Endothelial cell of umbilical vein (primary cell): ENCODE data around the gene CD164L2. TPM values are rescaled to one million over a fixed set of nuclear protein-coding genes. Genes with fewer than 3 reads are reported as not detected.

Experiments used
- BruUV-seq: library from RNA; stranded (reverse); fragments of 400-500 nt; replicated peaks from 2 replicates; lab custom pipeline; 2021; lab: Mats Ljungman, UMichigan
- CTCF ChIA-PET: fragments of 300-600, 350-600 bp; sonication (Branson Sonifier 250); formaldehyde crosslinking; loops from one replicate; lab custom pipeline; 2021; ENCODE audit warnings: antibody characterized with exemption, inconsistent platforms; lab: Charles Lee
- POLR2A ChIA-PET: fragments of 300-600, 350-600 bp; sonication (Branson Sonifier 250); formaldehyde crosslinking; loops from one replicate; lab custom pipeline; 2021; ENCODE audit warnings: antibody characterized with exemption, inconsistent platforms; lab: Charles Lee
- DNase-seq: peaks from one replicate; pipeline ENCODE4 v3.0.0-alpha.2; 2011; ENCODE audit warnings: low read depth, low spot score
- FAIRE-seq: peaks from 2 replicates; lab custom pipeline; 2011; peaks lifted over from hg19 to GRCh38; lab: Jason Lieb, UNC
- H2AFZ ChIP-seq: 2 replicates; pipeline ENCODE4 v1.6.0; 2012; ENCODE audit warnings: low read depth, low read length, control low read depth, inconsistent platforms
- H3K27ac ChIP-seq: 2 replicates; pipeline ENCODE4 v1.5.1; 2011; ENCODE audit warnings: low read depth, mild to moderate bottlenecking, control low read depth, low read length, moderate library complexity; ENCODE audit not compliant: insufficient read depth
- H3K27me3 ChIP-seq, 2 experiments: 2 replicates each; pipeline versions ENCODE4 v1.6.0 to v1.6.1; 2011; ENCODE audit warnings: low read length in 2 of 2, mixed read lengths in 1 of 2; ENCODE audit not compliant: control insufficient read depth in 2 of 2, insufficient read depth in 2 of 2
- H3K36me3 ChIP-seq, 2 experiments: 2 replicates in 1 of 2; 3 replicates in 1 of 2; pipeline ENCODE4 v1.5.1; 2011; ENCODE audit warnings: low read length in 2 of 2, mild to moderate bottlenecking in 1 of 2, moderate library complexity in 1 of 2; ENCODE audit not compliant: control insufficient read depth in 2 of 2, insufficient read depth in 2 of 2; ENCODE audit errors: extremely low read depth in 1 of 2
- H3K4me1 ChIP-seq: 3 replicates; pipeline ENCODE4 v1.5.1; 2011; ENCODE audit warnings: mild to moderate bottlenecking, low read length; ENCODE audit not compliant: control insufficient read depth, insufficient read depth; ENCODE audit errors: extremely low read depth
- H3K4me2 ChIP-seq: 2 replicates; pipeline ENCODE4 v1.6.1; 2011; ENCODE audit warnings: low read length, control low read depth, mixed read lengths; ENCODE audit not compliant: insufficient read depth
- H3K4me3 ChIP-seq, 3 experiments: fragments of 200-600 bp in 1 of 3; sonication (generic), shearing (Covaris generic) in 1 of 3; replicated peaks in 1 of 3; 2 replicates each; pipeline ENCODE4 v1.5.1; 2011 to 2016; ENCODE audit warnings: control low read depth in 3 of 3, low read length in 3 of 3, mild to moderate bottlenecking in 2 of 3, inconsistent platforms in 1 of 3, low read depth in 1 of 3, moderate library complexity in 1 of 3; ENCODE audit not compliant: insufficient read depth in 1 of 3
- H3K79me2 ChIP-seq: 2 replicates; pipeline ENCODE4 v1.6.0; 2012; ENCODE audit warnings: low read length, inconsistent platforms; ENCODE audit not compliant: control insufficient read depth, insufficient read depth
- H3K9ac ChIP-seq: replicated peaks from 2 replicates; pipeline ENCODE3; 2011; ENCODE audit warnings: low read length, control low read depth; ENCODE audit not compliant: insufficient read depth; ENCODE audit errors: extremely low read depth
- H3K9me1 ChIP-seq: replicated peaks from 3 replicates; pipeline ENCODE4 v1.6.0; 2011; ENCODE audit warnings: mild to moderate bottlenecking, low read length; ENCODE audit not compliant: control insufficient read depth, insufficient read depth; ENCODE audit errors: extremely low read depth
- H3K9me3 ChIP-seq: replicated peaks from 2 replicates; pipeline ENCODE4 v1.5.1; 2012; ENCODE audit warnings: low read length, inconsistent platforms; ENCODE audit not compliant: control insufficient read depth, insufficient read depth
- H4K20me1 ChIP-seq: replicated peaks from 2 replicates; pipeline ENCODE3; 2011; ENCODE audit warnings: mild to moderate bottlenecking, low read length; ENCODE audit not compliant: control insufficient read depth, insufficient read depth; ENCODE audit errors: extremely low read depth
- JUN ChIP-seq: IDR thresholded peaks from 2 replicates; pipeline ENCODE4 v1.6.1; 2011; ENCODE audit warnings: borderline replicate concordance, low read depth; ENCODE audit not compliant: insufficient read length, insufficient read depth
- POLR2AphosphoS5 ChIP-seq: IDR thresholded peaks from 2 replicates; pipeline ENCODE4 v1.6.1; 2012; ENCODE audit warnings: low read depth, mild to moderate bottlenecking, control low read depth, low read length, moderate library complexity; ENCODE audit not compliant: insufficient read depth
- dilution Hi-C: fragments of 300-500 bp; cut with MboI; formaldehyde crosslinking; loops from one replicate; pipeline ENCODE4 v1.15.0; 2019; ENCODE audit warnings: low sequenced_read_pairs; ENCODE audit not compliant: extremely low pct_ligation_motif_present
- intact Hi-C: fragments of 100-400 bp; cut with micrococcal nuclease; formaldehyde crosslinking; loops from one replicate; pipeline ENCODE4 v1.10.0; 2022
- polyA plus RNA-seq, 4 experiments: library from polyadenylated mRNA; depleted of rRNA in 3 of 4; stranded (reverse) in 3 of 4; unstranded in 1 of 4; fragments of >200 nt; gene quantifications; 2 replicates each; pipeline versions ENCODE4 v1.2.1 to v1.2.3, GENCODE V29; 2011 to 2012; ENCODE audit warnings: missing spikeins in 1 of 4
- total RNA-seq: library from RNA; stranded (reverse); gene quantifications from 2 replicates; pipeline ENCODE4 v1.2.3, GENCODE V29; 2021
- TF ChIP-seq, protein P1 (sequence below), 2 donors: IDR thresholded peaks; 1 replicate in 1 of 2; 2 replicates in 1 of 2; pipeline ENCODE4 v1.5.1; 2011; ENCODE audit warnings: low read length in 2 of 2, mild to moderate bottlenecking in 2 of 2, moderate library complexity in 2 of 2, control low read depth in 1 of 2, inconsistent platforms in 1 of 2, low read depth in 1 of 2; ENCODE audit not compliant: insufficient read depth in 1 of 2; ENCODE audit errors: extremely low read depth in 1 of 2

The CD164L2 gene
- total and polyA plus RNA-seq, 2 donors (not counting 3 experiments of a cell fraction or from before 2014, with no cell fraction given): not detected

DNA sequence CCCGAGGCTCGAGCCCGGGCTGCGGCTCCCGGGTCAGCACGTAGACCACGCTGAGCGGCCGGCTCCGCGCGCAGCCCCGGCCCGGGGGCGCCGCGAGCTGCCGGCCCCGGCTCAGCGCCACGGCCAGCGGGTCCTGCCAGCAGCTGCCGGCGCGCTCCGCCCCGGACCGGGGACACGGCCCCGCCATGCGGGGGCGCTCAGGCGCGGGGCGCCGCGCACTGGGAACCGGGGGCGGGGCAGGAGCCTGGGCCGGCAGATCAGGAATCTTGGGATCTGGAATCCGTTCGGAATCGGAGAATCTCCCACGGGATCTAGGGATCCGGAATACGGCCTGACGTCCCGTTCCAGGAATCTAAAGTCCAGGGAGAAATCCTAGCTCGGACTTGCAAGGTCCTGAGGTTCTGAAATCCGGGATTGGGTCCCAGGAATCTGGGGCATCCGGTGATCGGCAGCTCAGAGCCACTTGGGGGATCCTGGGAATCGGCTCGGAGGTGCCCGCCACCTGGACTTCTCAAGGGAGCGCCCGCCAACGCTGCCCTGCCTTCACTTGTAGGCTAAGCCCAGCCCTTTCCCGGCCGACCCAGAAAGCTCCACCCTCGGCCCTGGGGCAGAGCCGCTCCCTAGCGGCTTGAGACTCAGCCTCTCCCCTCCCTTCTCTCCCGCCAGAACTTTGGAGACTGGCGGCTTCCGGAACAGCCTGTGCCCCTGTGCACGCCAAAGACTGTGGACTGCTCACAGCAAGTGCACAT lies 16.5 kb downstream of the CD164L2 start, which contains the start of gene MAP3K6:
Gene MAP3K6, minus strand, starts transcription at position 551 of the 749 bp plus-strand sequence. Its CDS starts 364 bp downstream, at position 187.
- Histone ChIP-seq H3K27ac (peak within 1 kb of the TSS; percentile 85), H3K79me2 (no peaks in the 10 kb centered on the region), H3K9ac (peak within 1 kb of the TSS; percentile 83), H4K20me1 (no peaks in the 10 kb centered on the region), H2AFZ (peak within 1 kb of the TSS; percentile 94), H3K9me3 (no peaks in the 10 kb centered on the region), H3K27me3 (no peaks in the 10 kb centered on the region), H3K9me1 (no peaks in the 10 kb centered on the region), H3K4me3 (peak within 1 kb of the TSS; percentile 62 to 81 (median 81)), H3K4me1 (peaks cover 15% of the 10 kb centered on the region), H3K4me2 (peak within 1 kb of the TSS; percentile 92), H3K36me3 (peaks cover 0 to 2% of the 10 kb centered on the region in 2 experiments)
- TF ChIP-seq JUN (no peak), POLR2AphosphoS5 (peak; percentile 12)
- TF ChIP-seq, protein P1, sequence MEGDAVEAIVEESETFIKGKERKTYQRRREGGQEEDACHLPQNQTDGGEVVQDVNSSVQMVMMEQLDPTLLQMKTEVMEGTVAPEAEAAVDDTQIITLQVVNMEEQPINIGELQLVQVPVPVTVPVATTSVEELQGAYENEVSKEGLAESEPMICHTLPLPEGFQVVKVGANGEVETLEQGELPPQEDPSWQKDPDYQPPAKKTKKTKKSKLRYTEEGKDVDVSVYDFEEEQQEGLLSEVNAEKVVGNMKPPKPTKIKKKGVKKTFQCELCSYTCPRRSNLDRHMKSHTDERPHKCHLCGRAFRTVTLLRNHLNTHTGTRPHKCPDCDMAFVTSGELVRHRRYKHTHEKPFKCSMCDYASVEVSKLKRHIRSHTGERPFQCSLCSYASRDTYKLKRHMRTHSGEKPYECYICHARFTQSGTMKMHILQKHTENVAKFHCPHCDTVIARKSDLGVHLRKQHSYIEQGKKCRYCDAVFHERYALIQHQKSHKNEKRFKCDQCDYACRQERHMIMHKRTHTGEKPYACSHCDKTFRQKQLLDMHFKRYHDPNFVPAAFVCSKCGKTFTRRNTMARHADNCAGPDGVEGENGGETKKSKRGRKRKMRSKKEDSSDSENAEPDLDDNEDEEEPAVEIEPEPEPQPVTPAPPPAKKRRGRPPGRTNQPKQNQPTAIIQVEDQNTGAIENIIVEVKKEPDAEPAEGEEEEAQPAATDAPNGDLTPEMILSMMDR (IDR thresholded peaks at IDR 0.05; ENCODE audit: extremely low read depth in 1 of 2, insufficient read depth in 1 of 2, low read depth in 1 of 2, low read length in 2 of 2): peak; percentile 50 to 55
- ChIA-PET CTCF (interaction anchor here (0.7 to 6.8 kb wide), 26 partner anchors 8 to 303 kb away, joined by 3 to 57 read pairs (median 5); partner anchors contain the start of genes AHDC1, CD164L2, FCN3 and GPR3), POLR2A (interaction anchor here (0.8 to 1.7 kb wide), 3 partner anchors 25 to 237 kb away, joined by 3 to 5 read pairs (median 3); partner anchors contain the start of gene AHDC1)
- no TSS peak for BruUV-seq
- DNase-seq: peak; percentile 55
- intact Hi-C loops: loop anchor here (1.0 kb wide), 1 partner anchor 26 kb away; the partner anchor contains the start of gene GPR3
- dilution Hi-C loops: no loop called here
- peak; percentile 90 for FAIRE-seq
